ENCODE results near the gene ADAT1. TPM values are rescaled to one million over a fixed set of nuclear protein-coding genes. Genes with fewer than 3 reads are reported as not detected.

ADAT1 gene
- total RNA-seq, 3 donors from 2014 or later, result 30.1 to 74.9 (median 62.3) TPM

DNA sequence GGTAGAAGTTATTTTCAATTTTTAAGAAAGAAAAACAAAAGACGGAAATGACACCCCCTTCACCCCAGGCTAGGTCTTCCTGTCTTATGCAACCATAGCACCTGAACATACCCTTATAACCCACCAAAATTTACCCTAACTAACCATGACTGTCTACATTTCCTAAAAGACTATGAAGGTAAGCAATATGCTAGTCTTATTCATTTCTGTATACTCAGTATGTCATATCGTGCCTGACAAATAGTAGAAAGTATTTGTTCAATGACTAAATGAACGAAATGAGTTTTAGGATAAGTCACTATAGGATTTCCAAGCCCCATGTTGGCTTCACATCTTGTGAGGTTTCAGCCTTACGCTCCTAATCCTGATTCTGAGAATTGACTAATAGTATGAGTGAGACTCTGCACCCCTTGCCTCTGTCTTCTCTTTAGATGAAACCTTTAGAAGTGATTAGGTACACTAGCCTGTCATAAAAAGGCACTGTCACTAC, 6.5 kb downstream of the ADAT1 start:
- Histone ChIP-seq H3K27me3 (no peaks in the 10 kb centered on the region), H3K9me3 (no peaks in the 10 kb centered on the region), H3K36me3 (peaks cover 3% of the 10 kb centered on the region), H3K4me3 (no peak overlapping the region), H3K4me1 (peaks cover 0 to 3% of the 10 kb centered on the region in 2 donors), H3K27ac (no peak overlapping the region)
- TF ChIP-seq POLR2AphosphoS5 (IDR thresholded peaks at IDR 0.05), result no peak
- TF ChIP-seq, protein P1, sequence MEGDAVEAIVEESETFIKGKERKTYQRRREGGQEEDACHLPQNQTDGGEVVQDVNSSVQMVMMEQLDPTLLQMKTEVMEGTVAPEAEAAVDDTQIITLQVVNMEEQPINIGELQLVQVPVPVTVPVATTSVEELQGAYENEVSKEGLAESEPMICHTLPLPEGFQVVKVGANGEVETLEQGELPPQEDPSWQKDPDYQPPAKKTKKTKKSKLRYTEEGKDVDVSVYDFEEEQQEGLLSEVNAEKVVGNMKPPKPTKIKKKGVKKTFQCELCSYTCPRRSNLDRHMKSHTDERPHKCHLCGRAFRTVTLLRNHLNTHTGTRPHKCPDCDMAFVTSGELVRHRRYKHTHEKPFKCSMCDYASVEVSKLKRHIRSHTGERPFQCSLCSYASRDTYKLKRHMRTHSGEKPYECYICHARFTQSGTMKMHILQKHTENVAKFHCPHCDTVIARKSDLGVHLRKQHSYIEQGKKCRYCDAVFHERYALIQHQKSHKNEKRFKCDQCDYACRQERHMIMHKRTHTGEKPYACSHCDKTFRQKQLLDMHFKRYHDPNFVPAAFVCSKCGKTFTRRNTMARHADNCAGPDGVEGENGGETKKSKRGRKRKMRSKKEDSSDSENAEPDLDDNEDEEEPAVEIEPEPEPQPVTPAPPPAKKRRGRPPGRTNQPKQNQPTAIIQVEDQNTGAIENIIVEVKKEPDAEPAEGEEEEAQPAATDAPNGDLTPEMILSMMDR (IDR thresholded peaks at IDR 0.05), result no peak
- TF ChIP-seq POLR2A (IDR thresholded peaks at IDR 0.05), result no peak
- intact Hi-C loops (cut with DNase I; ENCODE audit: low total_unique reads), result no loop called here
- no peak for DNase-seq (ENCODE audit: low spot score in 2 of 2)

- DNase-seq (ENCODE audit: low spot score in 2 of 2), result no peak
- Histone ChIP-seq H3K27me3 (no peaks in the 10 kb centered on the region), H3K27ac (no peak overlapping the region), H3K36me3 (peaks cover 3% of the 10 kb centered on the region), H3K4me1 (no peaks in the 10 kb centered on the region), H3K9me3 (no peaks in the 10 kb centered on the region), H3K4me3 (no peak overlapping the region)
- intact Hi-C loops (cut with DNase I; ENCODE audit: low total_unique reads), result no loop called here
- TF ChIP-seq POLR2AphosphoS5 (IDR thresholded peaks at IDR 0.05), result no peak
- TF ChIP-seq, protein P1 (IDR thresholded peaks at IDR 0.05), result no peak
- TF ChIP-seq POLR2A (IDR thresholded peaks at IDR 0.05), result no peak
Measured at GRCh38 chr16:75615619-75616018, 7.5 kb downstream of the ADAT1 start.

DNA sequence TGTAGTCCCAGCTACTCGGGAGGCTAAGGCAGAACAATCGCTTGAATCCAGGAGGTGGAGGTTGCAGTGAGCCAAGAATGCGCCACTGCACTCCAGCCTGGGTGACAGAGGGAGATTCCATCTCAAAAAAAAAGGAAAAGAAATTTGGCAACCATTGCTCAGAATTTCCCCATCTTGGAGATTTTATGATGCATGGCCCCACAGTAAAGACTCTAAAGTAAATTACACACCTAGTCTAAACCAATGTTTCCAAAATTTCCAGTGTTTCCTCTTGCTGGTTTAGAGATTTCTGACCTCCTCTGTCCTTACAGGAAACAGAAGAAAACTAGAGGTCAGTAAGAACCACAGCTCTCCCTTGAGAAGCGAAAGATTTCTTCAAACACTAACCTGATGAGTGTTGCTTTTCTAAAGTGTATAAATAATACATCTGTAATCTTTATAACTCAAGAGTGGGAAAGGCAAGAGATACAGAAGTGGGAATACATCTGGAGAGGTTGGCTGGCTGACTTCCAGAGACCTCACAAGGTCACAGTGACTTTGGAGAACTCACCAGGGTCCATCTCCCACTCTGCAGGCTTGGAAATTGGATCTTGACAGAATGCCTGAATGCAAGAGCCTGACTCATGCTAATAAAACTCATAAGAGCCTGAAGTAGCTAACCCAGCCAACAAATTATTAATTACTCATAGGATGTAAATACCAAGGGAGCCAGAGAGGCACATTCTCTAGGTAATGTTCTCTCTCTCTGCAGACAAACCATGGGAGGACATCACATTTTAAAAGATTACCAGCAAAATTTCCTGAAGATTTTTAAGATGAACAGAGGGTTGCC, 8.8 kb downstream of the ADAT1 start:
- intact Hi-C loops (cut with DNase I; ENCODE audit: low total_unique reads), result loop anchor here (5.0 kb wide), 1 partner anchor 412 kb away; no protein-coding TSS in a partner anchor
- Histone ChIP-seq H3K27ac (no peak overlapping the region), H3K9me3 (no peaks in the 10 kb centered on the region), H3K27me3 (no peaks in the 10 kb centered on the region), H3K36me3 (peaks cover 3% of the 10 kb centered on the region), H3K4me1 (no peaks in the 10 kb centered on the region), H3K4me3 (no peak overlapping the region)
- TF ChIP-seq POLR2AphosphoS5 (IDR thresholded peaks at IDR 0.05) (no peak), POLR2A (IDR thresholded peaks at IDR 0.05) (no peak)
- TF ChIP-seq, protein P1 (IDR thresholded peaks at IDR 0.05), result no peak
- no peak for DNase-seq (ENCODE audit: low spot score in 2 of 2)

DNA sequence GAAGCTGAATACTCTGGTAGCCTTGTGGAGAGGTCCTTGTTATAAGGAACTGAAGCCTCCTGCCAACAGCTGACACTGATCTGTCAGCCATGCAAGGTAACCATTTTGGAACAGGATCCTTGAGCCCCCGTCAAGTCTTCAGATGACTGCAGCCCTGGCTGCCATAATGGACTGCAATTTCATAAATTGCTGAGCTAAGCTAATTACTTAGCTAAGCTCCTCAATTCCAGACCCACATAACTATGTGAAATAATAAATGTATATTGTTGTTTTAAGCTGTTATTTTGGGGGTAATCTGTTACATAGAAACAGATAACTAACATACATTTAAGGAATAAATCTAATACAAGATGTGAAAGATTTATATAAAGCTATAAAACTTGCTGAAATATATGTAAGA, 16.6 kb downstream of the ADAT1 start:
- Histone ChIP-seq H3K4me1 (no peaks in the 10 kb centered on the region), H3K4me3 (no peak overlapping the region), H3K27ac (no peak overlapping the region), H3K27me3 (no peaks in the 10 kb centered on the region), H3K36me3 (peaks cover 10% of the 10 kb centered on the region), H3K9me3 (no peaks in the 10 kb centered on the region)
- intact Hi-C loops (cut with DNase I; ENCODE audit: low total_unique reads), result no loop called here
- TF ChIP-seq POLR2AphosphoS5 (IDR thresholded peaks at IDR 0.05) (no peak), POLR2A (IDR thresholded peaks at IDR 0.05) (no peak)
- TF ChIP-seq, protein P1 (IDR thresholded peaks at IDR 0.05), result no peak
- no peak for DNase-seq (ENCODE audit: low spot score in 2 of 2)

DNA sequence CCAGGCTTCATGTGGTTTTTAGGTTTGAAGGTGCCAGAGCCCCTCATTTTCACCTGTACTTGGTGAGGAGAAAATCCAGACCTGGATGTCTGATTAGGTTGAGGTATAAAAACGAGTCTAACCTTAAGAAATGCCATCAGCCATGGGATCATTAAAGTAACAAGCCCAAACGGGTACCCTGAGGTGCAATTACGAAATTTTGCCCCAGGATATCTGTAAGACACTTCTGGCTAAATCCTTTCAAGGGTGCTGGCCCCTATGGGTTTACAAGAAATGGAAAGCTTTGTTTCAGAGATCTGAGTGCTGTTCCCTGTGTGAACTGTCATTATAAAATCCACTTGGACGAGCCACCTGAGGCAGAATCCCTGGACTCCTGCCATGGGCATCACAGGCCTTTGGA, 19.8 kb downstream of the ADAT1 start:
- DNase-seq (ENCODE audit: low spot score in 2 of 2), result no peak
- no peak for TF ChIP-seq POLR2AphosphoS5 (IDR thresholded peaks at IDR 0.05)
- TF ChIP-seq POLR2A (IDR thresholded peaks at IDR 0.05), result no peak
- TF ChIP-seq, protein P1 (IDR thresholded peaks at IDR 0.05), result no peak
- Histone ChIP-seq H3K27ac (no peak overlapping the region), H3K4me1 (no peaks in the 10 kb centered on the region), H3K27me3 (no peaks in the 10 kb centered on the region), H3K4me3 (no peak overlapping the region), H3K9me3 (no peaks in the 10 kb centered on the region), H3K36me3 (peaks cover 17% of the 10 kb centered on the region)
- intact Hi-C loops (cut with DNase I; ENCODE audit: low total_unique reads), result no loop called here

Data from breast epithelium (tissue), 4 donors.